ENCODE measurements around the gene TNFRSF1B. TPM values are rescaled to one million over a fixed set of nuclear protein-coding genes. Genes with fewer than 3 reads are reported as not detected.

Gene TNFRSF1B
- total RNA-seq, 1 experiment from 2014 or later: not detected

- Histone ChIP-seq H3K4me1 (ENCODE audit: low read length) (no peaks in the 10 kb centered on the region), H3K9ac (ENCODE audit: low read length) (no peak overlapping the region), H3K4me3 (ENCODE audit: low read length) (no peak overlapping the region), H3K4me2 (ENCODE audit: low read depth, low read length, poor library complexity, severe bottlenecking) (no peak overlapping the region), H3K79me2 (ENCODE audit: low read length) (no peaks in the 10 kb centered on the region), H4K20me1 (ENCODE audit: insufficient read depth, low read depth, low read length) (no peaks in the 10 kb centered on the region; the same call in 1 of the 2 replicates), H3K36me3 (ENCODE audit: insufficient read depth, low read length) (no peaks in the 10 kb centered on the region), H3K27ac (ENCODE audit: low read length) (no peak overlapping the region), H3K9me2 (replicated peaks; ENCODE audit: insufficient read depth, low read length) (no peaks in the 10 kb centered on the region), H3K27me3 (ENCODE audit: low read length) (no peaks in the 10 kb centered on the region), H2AFZ (ENCODE audit: low read length) (no peak overlapping the region), H3K9me3 (ENCODE audit: low read length) (no peaks in the 10 kb centered on the region)
- DNase-seq: no peak
These were observed 38.7 kb upstream of the TNFRSF1B start for GRCh38 chr1:12128120-12128519.

- no peaks in the 10 kb centered on the region; the same call in 1 of the 2 replicates for H4K20me1 ChIP-seq (ENCODE audit: insufficient read depth, low read depth, low read length)
- no peaks in the 10 kb centered on the region for H3K36me3 ChIP-seq (ENCODE audit: insufficient read depth, low read length)
- no peak overlapping the region for H2AFZ ChIP-seq (ENCODE audit: low read length)
- H3K9ac ChIP-seq (ENCODE audit: low read length): no peak overlapping the region
- H3K4me2 ChIP-seq (ENCODE audit: low read depth, low read length, poor library complexity, severe bottlenecking): no peak overlapping the region
- no peak for DNase-seq
- H3K9me2 ChIP-seq (replicated peaks; ENCODE audit: insufficient read depth, low read length): no peaks in the 10 kb centered on the region
- H3K9me3 ChIP-seq (ENCODE audit: low read length): no peaks in the 10 kb centered on the region
- no peaks in the 10 kb centered on the region for H3K27me3 ChIP-seq (ENCODE audit: low read length)
- no peaks in the 10 kb centered on the region for H3K79me2 ChIP-seq (ENCODE audit: low read length)
- no peaks in the 10 kb centered on the region for H3K4me1 ChIP-seq (ENCODE audit: low read length)
- no peak overlapping the region for H3K27ac ChIP-seq (ENCODE audit: low read length)
- no peak overlapping the region for H3K4me3 ChIP-seq (ENCODE audit: low read length)
These were observed 37.2 kb upstream of the TNFRSF1B start for GRCh38 chr1:12129624-12130023.

GRCh38 chr1:12130466-12131130 is 36.2 kb upstream of the TNFRSF1B start:
- no peak for DNase-seq
- Histone ChIP-seq H3K36me3 (ENCODE audit: insufficient read depth, low read length) (no peaks in the 10 kb centered on the region), H3K27me3 (ENCODE audit: low read length) (no peaks in the 10 kb centered on the region), H3K79me2 (ENCODE audit: low read length) (no peaks in the 10 kb centered on the region), H4K20me1 (ENCODE audit: insufficient read depth, low read depth, low read length) (no peaks in the 10 kb centered on the region), H3K9me3 (ENCODE audit: low read length) (no peaks in the 10 kb centered on the region), H3K4me1 (ENCODE audit: low read length) (no peaks in the 10 kb centered on the region), H3K9me2 (replicated peaks; ENCODE audit: insufficient read depth, low read length) (no peaks in the 10 kb centered on the region), H3K4me2 (ENCODE audit: low read depth, low read length, poor library complexity, severe bottlenecking) (no peak overlapping the region), H3K4me3 (ENCODE audit: low read length) (no peak overlapping the region), H3K9ac (ENCODE audit: low read length) (no peak overlapping the region), H2AFZ (ENCODE audit: low read length) (no peak overlapping the region), H3K27ac (ENCODE audit: low read length) (no peak overlapping the region)

GRCh38 chr1:12132078-12132477 is 34.7 kb upstream of the TNFRSF1B start:
- Histone ChIP-seq H3K9me3 (ENCODE audit: low read length) (no peaks in the 10 kb centered on the region), H2AFZ (ENCODE audit: low read length) (no peak overlapping the region), H3K27ac (ENCODE audit: low read length) (no peak overlapping the region), H3K4me2 (ENCODE audit: low read depth, low read length, poor library complexity, severe bottlenecking) (no peak overlapping the region), H3K9me2 (replicated peaks; ENCODE audit: insufficient read depth, low read length) (no peaks in the 10 kb centered on the region), H3K4me3 (ENCODE audit: low read length) (no peak overlapping the region), H3K27me3 (ENCODE audit: low read length) (no peaks in the 10 kb centered on the region), H3K9ac (ENCODE audit: low read length) (no peak overlapping the region), H3K4me1 (ENCODE audit: low read length) (no peaks in the 10 kb centered on the region), H3K36me3 (ENCODE audit: insufficient read depth, low read length) (no peaks in the 10 kb centered on the region), H4K20me1 (ENCODE audit: insufficient read depth, low read depth, low read length) (no peaks in the 10 kb centered on the region), H3K79me2 (ENCODE audit: low read length) (no peaks in the 10 kb centered on the region)
- DNase-seq: no peak

GRCh38 chr1:12134716-12135115 is 32.1 kb upstream of the TNFRSF1B start:
- H3K9ac ChIP-seq (ENCODE audit: low read length): no peak overlapping the region
- H3K4me2 ChIP-seq (ENCODE audit: low read depth, low read length, poor library complexity, severe bottlenecking): no peak overlapping the region
- H3K9me2 ChIP-seq (replicated peaks; ENCODE audit: insufficient read depth, low read length): no peaks in the 10 kb centered on the region
- no peaks in the 10 kb centered on the region for H3K36me3 ChIP-seq (ENCODE audit: insufficient read depth, low read length)
- no peak for DNase-seq
- H4K20me1 ChIP-seq (ENCODE audit: insufficient read depth, low read depth, low read length): no peaks in the 10 kb centered on the region
- no peak overlapping the region for H2AFZ ChIP-seq (ENCODE audit: low read length)
- H3K4me3 ChIP-seq (ENCODE audit: low read length): no peak overlapping the region
- H3K27ac ChIP-seq (ENCODE audit: low read length): no peak overlapping the region
- no peaks in the 10 kb centered on the region for H3K9me3 ChIP-seq (ENCODE audit: low read length)
- H3K4me1 ChIP-seq (ENCODE audit: low read length): no peaks in the 10 kb centered on the region
- no peaks in the 10 kb centered on the region for H3K79me2 ChIP-seq (ENCODE audit: low read length)
- no peaks in the 10 kb centered on the region for H3K27me3 ChIP-seq (ENCODE audit: low read length)

- H3K36me3 ChIP-seq (ENCODE audit: insufficient read depth, low read length): no peaks in the 10 kb centered on the region
- no peaks in the 10 kb centered on the region for H3K9me3 ChIP-seq (ENCODE audit: low read length)
- no peaks in the 10 kb centered on the region for H3K4me1 ChIP-seq (ENCODE audit: low read length)
- no peaks in the 10 kb centered on the region for H3K79me2 ChIP-seq (ENCODE audit: low read length)
- DNase-seq: no peak
- H3K4me2 ChIP-seq (ENCODE audit: low read depth, low read length, poor library complexity, severe bottlenecking): no peak overlapping the region
- no peak overlapping the region for H3K4me3 ChIP-seq (ENCODE audit: low read length)
- H4K20me1 ChIP-seq (ENCODE audit: insufficient read depth, low read depth, low read length): no peaks in the 10 kb centered on the region
- H3K27ac ChIP-seq (ENCODE audit: low read length): no peak overlapping the region
- H3K27me3 ChIP-seq (ENCODE audit: low read length): no peaks in the 10 kb centered on the region
- no peaks in the 10 kb centered on the region for H3K9me2 ChIP-seq (replicated peaks; ENCODE audit: insufficient read depth, low read length)
- no peak overlapping the region for H2AFZ ChIP-seq (ENCODE audit: low read length)
- H3K9ac ChIP-seq (ENCODE audit: low read length): no peak overlapping the region
These were observed 31.2 kb upstream of the TNFRSF1B start for GRCh38 chr1:12135612-12136011.

GRCh38 chr1:12136916-12137610 is 29.7 kb upstream of the TNFRSF1B start:
- no peaks in the 10 kb centered on the region for H3K36me3 ChIP-seq (ENCODE audit: insufficient read depth, low read length)
- H3K4me3 ChIP-seq (ENCODE audit: low read length): no peak overlapping the region
- no peak for DNase-seq
- no peak overlapping the region for H3K9ac ChIP-seq (ENCODE audit: low read length)
- H3K27me3 ChIP-seq (ENCODE audit: low read length): no peaks in the 10 kb centered on the region
- no peak overlapping the region for H2AFZ ChIP-seq (ENCODE audit: low read length)
- H3K79me2 ChIP-seq (ENCODE audit: low read length): no peaks in the 10 kb centered on the region
- H3K9me2 ChIP-seq (replicated peaks; ENCODE audit: insufficient read depth, low read length): no peaks in the 10 kb centered on the region
- H3K4me2 ChIP-seq (ENCODE audit: low read depth, low read length, poor library complexity, severe bottlenecking): no peak overlapping the region
- H3K9me3 ChIP-seq (ENCODE audit: low read length): no peaks in the 10 kb centered on the region
- H3K4me1 ChIP-seq (ENCODE audit: low read length): no peaks in the 10 kb centered on the region
- peaks cover 6% of the 10 kb centered on the region; the same call in 1 of the 2 replicates for H4K20me1 ChIP-seq (ENCODE audit: insufficient read depth, low read depth, low read length)
- H3K27ac ChIP-seq (ENCODE audit: low read length): no peak overlapping the region

GRCh38 chr1:12138196-12139168 is 28.3 kb upstream of the TNFRSF1B start:
- Histone ChIP-seq H3K9ac (ENCODE audit: low read length) (no peak overlapping the region), H3K9me2 (replicated peaks; ENCODE audit: insufficient read depth, low read length) (no peaks in the 10 kb centered on the region), H3K4me1 (ENCODE audit: low read length) (no peaks in the 10 kb centered on the region), H3K4me3 (ENCODE audit: low read length) (no peak overlapping the region), H3K27ac (ENCODE audit: low read length) (no peak overlapping the region), H3K9me3 (ENCODE audit: low read length) (no peaks in the 10 kb centered on the region), H2AFZ (ENCODE audit: low read length) (no peak overlapping the region), H3K79me2 (ENCODE audit: low read length) (no peaks in the 10 kb centered on the region), H3K36me3 (ENCODE audit: insufficient read depth, low read length) (no peaks in the 10 kb centered on the region), H4K20me1 (ENCODE audit: insufficient read depth, low read depth, low read length) (peaks cover 6% of the 10 kb centered on the region; the same call in 1 of the 2 replicates), H3K4me2 (ENCODE audit: low read depth, low read length, poor library complexity, severe bottlenecking) (no peak overlapping the region), H3K27me3 (ENCODE audit: low read length) (no peaks in the 10 kb centered on the region)
- no peak for DNase-seq

Measured in Karpas-422 (cell line).